C4-2B (cell line): ENCODE data around the gene MIOX.

Source experiments
- ZFX ChIP-seq: fragments of 450-650 bp; IDR thresholded peaks from 2 replicates; pipeline ENCODE4 v1.6.1; 2017
- TF ChIP-seq, protein P1 (sequence below): fragments of 450-650 bp; conservative IDR thresholded peaks from 2 replicates; pipeline ENCODE4 v1.5.1; 2017; ENCODE audit warnings: mild to moderate bottlenecking

DNA sequence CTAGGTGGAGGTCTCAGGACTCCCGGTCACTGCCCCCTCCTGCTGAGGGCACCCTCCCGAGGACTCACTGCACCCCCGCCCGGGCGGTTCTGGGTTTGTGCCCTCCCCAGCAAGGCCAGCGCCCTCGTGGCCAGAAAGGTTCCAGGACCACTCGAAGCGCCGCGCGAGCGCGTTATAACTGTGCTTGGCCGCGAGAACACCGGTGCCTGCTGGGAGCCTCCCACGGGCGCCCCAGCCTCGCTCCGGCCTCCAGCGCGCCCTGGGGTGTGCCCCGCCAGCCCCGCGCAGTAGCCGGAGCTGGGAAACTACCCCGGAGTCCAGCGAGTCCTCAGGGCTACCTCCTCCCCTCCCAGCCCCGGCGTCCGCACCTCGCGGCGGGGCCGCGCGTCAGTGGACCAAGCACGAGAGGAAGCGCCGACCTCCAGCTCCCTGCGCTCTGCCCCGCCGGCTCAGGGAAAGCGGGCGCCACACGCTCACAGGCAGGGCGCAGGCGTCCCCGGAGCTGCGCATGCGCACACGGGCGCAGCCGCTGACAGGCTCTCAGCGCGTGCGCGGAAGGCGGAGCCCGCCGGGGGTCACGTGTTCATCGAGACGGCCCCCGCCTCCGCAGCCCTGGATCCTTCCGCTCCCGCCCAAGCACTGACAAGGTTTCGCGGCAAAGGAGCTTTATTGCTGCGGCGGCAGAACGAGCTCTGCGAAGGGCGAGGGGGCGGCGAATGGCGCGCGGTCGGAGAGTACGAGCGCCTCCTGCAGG, 38.6 kb downstream of the MIOX start, which contains the start of gene SCO2:
- TF ChIP-seq, protein P1, sequence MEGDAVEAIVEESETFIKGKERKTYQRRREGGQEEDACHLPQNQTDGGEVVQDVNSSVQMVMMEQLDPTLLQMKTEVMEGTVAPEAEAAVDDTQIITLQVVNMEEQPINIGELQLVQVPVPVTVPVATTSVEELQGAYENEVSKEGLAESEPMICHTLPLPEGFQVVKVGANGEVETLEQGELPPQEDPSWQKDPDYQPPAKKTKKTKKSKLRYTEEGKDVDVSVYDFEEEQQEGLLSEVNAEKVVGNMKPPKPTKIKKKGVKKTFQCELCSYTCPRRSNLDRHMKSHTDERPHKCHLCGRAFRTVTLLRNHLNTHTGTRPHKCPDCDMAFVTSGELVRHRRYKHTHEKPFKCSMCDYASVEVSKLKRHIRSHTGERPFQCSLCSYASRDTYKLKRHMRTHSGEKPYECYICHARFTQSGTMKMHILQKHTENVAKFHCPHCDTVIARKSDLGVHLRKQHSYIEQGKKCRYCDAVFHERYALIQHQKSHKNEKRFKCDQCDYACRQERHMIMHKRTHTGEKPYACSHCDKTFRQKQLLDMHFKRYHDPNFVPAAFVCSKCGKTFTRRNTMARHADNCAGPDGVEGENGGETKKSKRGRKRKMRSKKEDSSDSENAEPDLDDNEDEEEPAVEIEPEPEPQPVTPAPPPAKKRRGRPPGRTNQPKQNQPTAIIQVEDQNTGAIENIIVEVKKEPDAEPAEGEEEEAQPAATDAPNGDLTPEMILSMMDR, result no peak
- TF ChIP-seq ZFX, result no peak; the same call in 1 of the 2 replicates
